ENCODE data around the gene CSNK1A1. TPM values are rescaled to one million over a fixed set of nuclear protein-coding genes. Genes with fewer than 3 reads are reported as not detected.
"Not testable (repeated sequence)": the region's sequence is repeated elsewhere in the genome, so short reads cannot be mapped to it uniquely, and the experiment has no call there.

The CSNK1A1 gene
- total RNA-seq, 1 donor from 2014 or later: 133 TPM

GRCh38 chr5:149540089-149540488 lies 11.2 kb downstream of the CSNK1A1 start:
- ATAC-seq (ENCODE audit: low read depth) (no peak), DNase-seq (no peak)
- intact Hi-C loops (cut with micrococcal nuclease): loop anchor here (10.0 kb wide), 1 partner anchor 45 kb away; no protein-coding TSS in a partner anchor
- Mint-ChIP-seq H3K27me3 (no peaks in the 10 kb centered on the region), H3K27ac (no peak overlapping the region), H3K4me3 (no peak overlapping the region), H3K4me1 (peaks cover 59% of the 10 kb centered on the region), H3K36me3 (ENCODE audit: low read depth) (peaks cover 56% of the 10 kb centered on the region), H3K9me3 (no peaks in the 10 kb centered on the region)
- ChIA-PET POLR2A (interaction anchor here (1.0 kb wide), 1 partner anchor 12 kb away, joined by 3 read pairs; the partner anchor contains the start of gene CSNK1A1), CTCF (no interaction called here)
- TF ChIP-seq CTCF (IDR thresholded peaks at IDR 0.05): no peak

GRCh38 chr5:149537374-149537975 lies 13.8 kb downstream of the CSNK1A1 start:
- DNase-seq: no peak
- POLR2A ChIA-PET: interaction anchor here (1.8 kb wide), 1 partner anchor 13 kb away, joined by 8 read pairs; no protein-coding TSS in a partner anchor
- no peaks in the 10 kb centered on the region for H3K9me3 Mint-ChIP-seq
- no peaks in the 10 kb centered on the region for H3K27me3 Mint-ChIP-seq
- peaks cover 54% of the 10 kb centered on the region for H3K36me3 Mint-ChIP-seq (ENCODE audit: low read depth)
- no peak overlapping the region for H3K27ac Mint-ChIP-seq
- intact Hi-C loops (cut with micrococcal nuclease): no loop called here
- TF ChIP-seq CTCF (IDR thresholded peaks at IDR 0.05): no peak
- ATAC-seq (ENCODE audit: low read depth): no peak
- no peak overlapping the region for H3K4me3 Mint-ChIP-seq
- CTCF ChIA-PET: no interaction called here
- H3K4me1 Mint-ChIP-seq: peaks cover 63% of the 10 kb centered on the region

- H3K4me1 Mint-ChIP-seq: peaks cover 65% of the 10 kb centered on the region
- H3K4me3 Mint-ChIP-seq; CTCF ChIA-PET; DNase-seq; H3K27ac Mint-ChIP-seq; intact Hi-C loops (cut with micrococcal nuclease); ATAC-seq (ENCODE audit: low read depth); H3K27me3 Mint-ChIP-seq; H3K9me3 Mint-ChIP-seq: not testable (repeated sequence)
- POLR2A ChIA-PET: interaction anchor here (0.8 kb wide), 1 partner anchor 15 kb away, joined by 3 read pairs; the partner anchor contains the start of gene CSNK1A1
- peaks cover 50% of the 10 kb centered on the region for H3K36me3 Mint-ChIP-seq (ENCODE audit: low read depth)
Observed at GRCh38 chr5:149535787-149536186, 15.5 kb downstream of the CSNK1A1 start.

- peaks cover 76% of the 10 kb centered on the region for H3K4me1 Mint-ChIP-seq
- no peak overlapping the region for H3K4me3 Mint-ChIP-seq
- ATAC-seq (ENCODE audit: low read depth): no peak
- CTCF ChIA-PET: no interaction called here
- no peak for DNase-seq
- peaks cover 38% of the 10 kb centered on the region for H3K36me3 Mint-ChIP-seq (ENCODE audit: low read depth)
- intact Hi-C loops (cut with micrococcal nuclease): no loop called here
- POLR2A ChIA-PET: no interaction called here
- no peaks in the 10 kb centered on the region for H3K9me3 Mint-ChIP-seq
- no peak overlapping the region for H3K27ac Mint-ChIP-seq
- TF ChIP-seq CTCF (IDR thresholded peaks at IDR 0.05): no peak
- H3K27me3 Mint-ChIP-seq: no peaks in the 10 kb centered on the region
Observed at GRCh38 chr5:149532413-149532812, 18.8 kb downstream of the CSNK1A1 start.

DNA sequence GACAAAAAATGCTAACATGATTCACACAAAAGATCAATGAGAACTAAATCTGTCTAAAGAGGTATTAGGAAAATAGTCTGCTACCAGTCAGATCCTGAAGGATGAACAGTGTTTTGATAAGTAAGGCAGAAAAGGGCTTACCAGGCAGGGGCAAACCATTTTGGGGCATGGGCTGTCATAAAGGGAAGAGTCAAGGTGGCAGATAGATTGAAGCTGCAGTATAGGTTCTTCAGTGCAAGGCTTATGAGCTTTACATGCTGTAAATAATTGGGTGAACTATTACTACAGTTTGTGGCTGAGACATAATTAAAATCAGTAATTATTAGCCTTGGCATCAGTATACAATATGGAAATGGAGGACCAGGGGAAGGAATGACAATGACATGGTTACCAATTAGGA lies 21.8 kb downstream of the CSNK1A1 start:
- no peak overlapping the region for H3K4me3 Mint-ChIP-seq
- POLR2A ChIA-PET: no interaction called here
- DNase-seq (no peak), ATAC-seq (ENCODE audit: low read depth) (no peak)
- TF ChIP-seq CTCF (IDR thresholded peaks at IDR 0.05): no peak
- CTCF ChIA-PET: no interaction called here
- no peak overlapping the region for H3K27ac Mint-ChIP-seq
- peaks cover 31% of the 10 kb centered on the region for H3K36me3 Mint-ChIP-seq (ENCODE audit: low read depth)
- peaks cover 75% of the 10 kb centered on the region for H3K4me1 Mint-ChIP-seq
- intact Hi-C loops (cut with micrococcal nuclease): no loop called here
- H3K27me3 Mint-ChIP-seq: no peaks in the 10 kb centered on the region
- H3K9me3 Mint-ChIP-seq: no peaks in the 10 kb centered on the region
